ENCODE data around the gene GLRX3.
"Not testable (repeated sequence)": the region's sequence is repeated elsewhere in the genome, so short reads cannot be mapped to it uniquely, and the experiment has no call there.

The GLRX3 gene

DNA sequence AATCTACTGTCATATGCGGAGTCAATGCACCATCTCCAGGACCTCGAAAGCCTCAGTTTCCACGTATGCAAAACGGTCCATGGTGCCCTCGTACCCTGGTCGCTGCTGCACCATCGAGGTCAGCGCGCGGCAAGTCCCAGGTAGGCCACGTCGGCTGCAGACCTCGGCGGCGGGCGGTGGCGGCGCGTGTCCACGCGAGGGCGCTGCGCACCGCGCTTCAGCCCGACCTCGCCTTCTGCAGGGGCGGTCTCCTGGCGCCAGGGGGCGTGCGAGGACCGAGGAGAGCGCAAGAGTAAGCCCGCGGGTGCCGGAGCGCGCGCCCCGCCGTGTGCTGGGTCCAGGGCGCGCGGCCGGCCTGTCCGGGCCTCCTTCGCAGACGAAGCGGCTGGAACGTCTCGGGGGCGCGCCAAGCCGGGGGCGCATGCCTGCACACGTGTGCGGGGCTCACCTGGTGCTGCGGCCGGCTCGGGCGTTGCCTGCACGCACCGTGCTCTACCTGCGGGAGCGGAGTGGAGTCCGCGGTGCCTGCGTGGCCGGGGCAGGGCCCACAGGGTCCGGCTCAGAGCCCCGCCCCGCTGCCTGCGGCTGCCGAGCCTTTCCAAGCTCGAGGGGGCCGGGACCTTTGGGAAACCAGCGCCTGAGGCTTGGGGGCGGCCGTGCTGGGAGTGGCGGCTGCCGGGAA is 54.0 kb downstream of the GLRX3 start:
- DNase-seq = peak; percentile 39 to 80

DNA sequence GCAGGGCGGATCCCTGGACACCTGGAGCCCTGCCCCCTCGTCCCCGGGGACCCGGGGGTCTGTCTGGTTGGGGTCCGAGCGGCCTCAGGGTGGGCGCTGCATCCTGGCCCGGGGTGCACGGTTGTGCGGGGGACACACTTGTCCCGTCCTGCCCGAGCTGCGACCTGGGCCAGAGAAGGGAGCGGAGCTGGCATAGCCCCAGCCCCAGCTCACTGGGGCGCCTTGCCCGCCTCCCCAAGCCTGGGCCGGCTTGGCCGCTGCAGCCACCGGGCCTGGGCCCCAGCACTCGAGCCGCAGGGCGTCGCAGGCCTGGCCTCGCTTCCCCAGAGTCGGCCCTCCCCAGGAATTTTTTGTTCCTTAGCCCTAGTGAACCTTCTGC is 54.5 kb downstream of the GLRX3 start:
- no peak for DNase-seq

DNA sequence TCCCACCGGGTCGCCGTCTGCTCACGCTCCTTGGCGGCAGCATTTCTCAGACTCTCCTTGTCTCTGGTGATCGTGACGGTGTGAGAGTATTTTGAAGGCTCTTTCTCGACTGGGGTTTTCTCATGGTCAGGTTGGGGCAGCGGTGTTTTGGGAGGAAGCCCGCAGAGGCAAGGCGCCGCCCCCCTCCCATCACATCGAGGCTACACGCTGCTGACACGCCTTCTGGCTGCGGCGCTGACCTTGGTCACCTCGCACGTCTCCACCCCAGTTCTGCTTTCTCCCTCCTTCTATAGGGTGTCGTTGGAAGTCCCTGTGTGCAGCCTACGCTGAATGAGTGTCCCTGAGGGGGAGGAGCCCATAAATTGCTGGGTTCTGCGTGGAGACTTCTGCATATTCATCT is 55.2 kb downstream of the GLRX3 start:
- no peak for DNase-seq

DNA sequence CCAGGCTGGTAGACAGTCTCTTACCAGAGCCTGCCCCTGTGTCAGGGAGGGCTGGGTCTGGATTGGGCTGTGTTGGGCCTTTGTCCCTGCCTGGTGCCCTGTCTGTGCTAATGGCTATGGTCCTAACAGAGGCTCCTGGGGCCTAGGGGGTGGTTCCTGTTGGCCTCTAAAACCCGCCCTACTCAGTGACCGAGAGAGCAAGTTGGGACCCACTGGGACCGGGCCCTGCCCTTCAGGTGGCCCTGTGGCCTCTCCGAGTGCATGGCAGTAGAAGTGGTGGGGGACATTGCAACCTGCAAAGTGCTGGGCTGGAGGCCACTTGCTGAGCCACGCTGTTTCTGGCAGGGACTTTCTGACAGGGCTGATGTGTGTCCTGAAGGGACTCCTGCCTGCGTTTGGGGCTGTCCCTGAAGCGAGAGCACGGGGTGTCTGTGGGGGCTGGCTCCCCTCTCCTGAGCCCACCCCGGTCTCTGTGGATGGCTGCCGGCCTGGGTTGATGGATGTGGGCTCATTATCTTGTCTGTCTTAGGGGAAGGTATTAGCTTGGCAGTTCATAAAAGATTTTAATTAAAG is 56.2 kb downstream of the GLRX3 start:
- DNase-seq = no peak

DNA sequence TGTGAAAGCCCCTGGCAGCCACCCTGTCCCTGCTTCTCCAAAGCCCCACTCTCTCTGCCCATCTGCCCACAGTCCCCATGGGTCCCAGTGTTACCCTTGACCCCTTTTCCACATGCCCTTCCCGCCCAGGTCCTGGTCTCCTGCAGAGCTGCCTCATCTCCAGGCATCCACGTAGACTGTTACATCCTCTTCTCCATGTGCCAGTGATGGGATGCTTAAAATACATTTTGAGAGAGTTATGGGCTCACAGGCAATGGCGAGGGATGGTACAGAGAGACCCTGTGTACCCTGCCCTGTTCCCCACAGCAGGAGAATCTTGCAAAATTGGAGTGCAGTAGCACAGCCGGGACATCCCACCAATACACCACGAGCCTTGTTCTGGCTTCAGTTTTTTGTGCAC is 56.8 kb downstream of the GLRX3 start:
- DNase-seq = no peak

DNA sequence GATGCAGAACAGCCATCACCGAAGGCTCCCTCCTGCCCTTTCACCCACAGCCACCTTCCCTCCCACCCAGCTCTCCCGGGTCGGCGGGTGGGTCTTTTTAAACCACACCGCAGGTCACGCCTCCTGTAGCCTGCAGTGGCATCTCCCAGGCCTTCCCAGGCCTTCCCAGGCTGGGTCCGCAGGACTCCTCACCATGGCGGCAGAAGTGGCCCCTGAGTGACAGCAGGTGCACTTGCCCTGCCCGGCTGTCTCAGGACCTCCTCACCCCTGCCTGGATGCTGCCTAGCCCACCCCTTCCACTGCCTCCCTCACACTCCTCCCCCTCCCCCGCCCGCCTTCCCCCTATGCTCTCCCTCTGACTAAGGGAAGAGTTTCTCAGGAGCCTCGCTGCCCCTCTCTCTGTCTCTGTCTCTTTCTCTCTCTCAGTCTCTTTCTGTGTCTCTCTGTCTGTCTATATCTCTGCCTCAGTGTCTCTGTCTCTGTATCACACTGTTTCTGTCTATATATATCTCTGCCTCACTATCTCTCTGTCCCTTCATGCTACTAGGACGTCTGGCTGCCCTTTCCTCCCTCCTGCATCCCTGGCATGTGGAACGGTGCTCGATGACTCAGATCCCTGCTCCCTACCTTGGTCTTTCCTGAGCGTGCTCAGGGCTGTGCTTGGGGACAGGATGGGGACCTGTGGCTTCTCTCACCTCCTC is 57.5 kb downstream of the GLRX3 start:
- no peak for DNase-seq

DNA sequence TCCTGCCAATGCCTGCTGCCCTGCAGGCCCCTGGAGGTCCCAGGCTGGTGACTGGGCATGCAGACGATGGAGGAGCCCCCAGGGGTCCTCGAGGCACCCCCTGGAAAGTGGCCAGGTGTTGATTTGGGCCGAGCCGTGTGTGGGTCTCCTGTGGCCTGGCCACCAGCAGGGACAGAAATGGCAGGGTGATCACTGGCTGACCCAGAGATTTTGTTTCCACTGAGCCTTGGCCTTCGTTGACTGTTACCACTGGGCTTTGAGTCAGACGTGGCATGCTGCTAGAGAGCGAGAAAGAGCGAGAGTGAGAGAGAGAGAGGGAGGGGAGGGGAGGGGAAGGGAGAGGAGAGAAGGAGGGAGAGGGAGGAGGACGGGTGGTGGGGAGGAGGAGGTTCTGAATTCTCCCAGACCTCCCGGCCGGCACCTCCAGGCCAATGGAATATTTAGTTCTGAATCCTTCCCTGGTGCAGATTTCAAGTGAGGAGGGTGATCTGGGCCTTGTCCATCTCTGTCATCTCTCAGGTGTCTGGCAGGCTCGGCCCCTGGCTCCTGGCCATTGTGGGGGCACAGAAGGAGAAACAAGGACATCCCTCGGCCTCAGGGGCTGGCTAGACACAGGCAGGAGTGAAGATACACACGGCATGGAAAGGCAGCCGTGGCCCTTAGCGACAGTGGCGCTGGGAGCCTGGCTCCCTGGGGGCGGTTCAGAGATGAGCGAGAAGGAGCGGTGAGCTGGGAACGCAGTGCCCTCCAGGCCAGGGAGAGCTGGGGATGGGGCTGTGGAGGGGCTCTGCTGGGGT is 58.2 kb downstream of the GLRX3 start:
- no peak for DNase-seq

DNA sequence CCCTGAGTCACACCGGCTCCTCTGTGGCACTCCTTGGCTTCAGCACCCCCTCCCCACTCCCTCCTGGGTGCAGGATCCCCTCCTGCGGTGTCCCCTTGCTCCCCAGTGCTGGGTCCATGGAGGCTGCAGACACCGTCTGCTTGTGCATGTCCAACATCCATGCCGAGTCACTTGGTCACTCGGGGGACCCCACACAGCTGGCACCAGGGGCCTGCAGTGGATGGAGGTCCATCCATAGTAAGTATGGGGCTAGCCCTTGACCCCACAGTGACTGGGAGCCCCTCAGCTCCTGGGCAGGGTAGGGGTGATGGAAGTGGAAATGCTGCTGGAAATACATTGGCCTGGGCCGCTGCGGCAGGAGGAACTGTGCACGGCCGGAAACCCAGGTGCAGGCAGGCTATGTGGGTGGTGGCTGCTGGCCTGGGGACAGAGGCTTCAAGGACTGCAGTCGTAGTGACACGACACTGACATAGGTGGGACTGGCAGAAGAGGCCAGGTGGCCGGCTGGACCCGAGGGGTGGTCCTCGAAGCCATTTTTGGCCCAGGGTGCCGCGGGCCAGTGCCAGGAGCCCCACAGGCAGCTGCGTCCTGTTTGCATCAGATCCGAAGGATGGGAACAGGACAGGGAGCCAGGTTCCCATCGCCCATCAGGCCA is 58.9 kb downstream of the GLRX3 start:
- DNase-seq = no peak

DNA sequence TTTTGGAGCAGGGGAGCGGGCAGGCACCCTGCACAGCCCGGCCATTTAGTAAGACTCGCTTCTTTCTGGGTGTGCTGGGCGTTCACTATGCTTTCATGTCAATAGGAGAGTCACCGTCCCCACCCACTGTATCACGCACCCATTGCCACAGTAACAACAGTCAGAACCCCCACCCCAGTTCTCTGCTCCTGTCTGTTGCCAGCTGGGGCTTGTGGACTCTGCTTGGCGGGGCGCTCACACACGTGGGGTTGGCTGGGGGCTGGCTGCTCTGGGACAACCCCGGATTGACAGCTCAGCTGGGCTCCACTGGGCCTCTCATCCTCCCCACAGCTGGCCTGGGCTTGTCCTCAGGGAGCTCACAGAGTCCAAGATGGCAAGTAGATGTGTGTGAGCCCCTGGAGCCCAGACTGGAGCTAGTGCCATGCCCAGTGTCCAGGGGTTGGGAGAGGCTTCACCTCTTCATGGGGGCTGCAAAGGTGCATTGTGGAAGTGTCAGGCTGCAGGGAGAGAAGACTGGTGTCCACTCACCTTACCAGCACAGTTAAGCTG is 59.6 kb downstream of the GLRX3 start:
- no peak for DNase-seq

DNA sequence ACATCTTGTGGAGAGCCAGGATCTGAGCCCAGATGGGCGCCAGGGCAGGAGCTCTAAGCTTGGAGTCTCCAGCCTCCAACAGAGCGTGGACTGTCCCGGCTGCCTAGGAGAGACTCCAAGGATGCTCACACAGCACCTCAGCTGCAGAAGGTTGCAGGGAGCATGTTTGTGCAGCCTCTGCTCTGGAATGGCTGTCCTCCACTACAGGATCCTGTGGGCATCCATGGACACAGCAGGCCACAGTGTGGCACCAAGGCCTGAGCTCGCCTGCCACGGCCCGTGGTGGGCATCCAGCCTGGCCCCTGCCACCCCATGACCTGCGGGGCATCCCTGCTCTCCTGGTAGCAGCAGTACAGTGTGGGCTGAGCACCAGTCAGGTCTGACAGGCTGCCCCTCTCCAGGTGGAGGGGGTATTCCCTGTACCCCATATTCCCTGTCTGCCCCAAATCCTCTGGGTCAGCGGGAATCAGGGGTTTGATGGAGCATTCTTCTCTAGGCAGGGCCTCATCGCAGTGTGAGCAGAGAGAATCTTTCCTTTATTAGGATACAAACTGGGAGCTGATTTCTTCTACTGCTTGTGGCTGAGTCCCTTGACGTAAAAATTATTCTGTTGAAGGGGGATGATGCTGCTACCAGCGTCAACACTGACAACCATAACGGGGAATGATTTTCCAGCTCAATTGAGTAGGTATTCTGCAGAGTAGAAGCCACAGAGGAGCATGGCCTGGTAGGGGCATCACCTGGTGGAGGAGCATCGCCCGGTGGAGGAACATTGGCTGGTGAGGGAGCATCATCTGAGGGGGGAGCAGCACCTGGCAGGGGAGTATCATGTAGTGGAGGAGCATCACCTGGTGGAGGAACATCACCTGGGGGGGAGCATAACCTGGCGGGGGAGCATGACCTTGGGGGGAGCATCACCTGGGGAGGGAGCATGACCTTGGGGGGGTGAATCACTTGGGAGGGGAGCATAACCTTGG is 60.6 kb downstream of the GLRX3 start:
- DNase-seq = no peak

DNA sequence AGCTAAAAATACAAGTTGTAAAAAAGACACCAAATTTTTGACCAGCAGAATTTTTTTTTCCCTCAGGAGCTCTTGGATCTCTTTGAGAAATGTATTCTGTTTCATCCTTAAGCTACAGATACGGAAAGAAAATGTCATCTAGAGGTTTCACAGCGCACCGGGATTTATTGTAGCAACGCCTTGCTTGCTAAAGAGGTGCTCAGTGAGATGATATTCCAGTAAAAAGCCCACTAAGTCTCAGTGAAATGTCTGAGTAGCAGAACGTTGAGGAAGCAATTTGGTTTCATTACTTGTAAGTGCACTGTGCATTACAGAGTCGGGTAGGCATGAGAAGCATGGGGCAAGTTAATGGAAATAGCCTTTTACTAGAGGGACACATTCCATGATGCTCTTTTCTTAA is 62.5 kb downstream of the GLRX3 start:
- DNase-seq = no peak

DNA sequence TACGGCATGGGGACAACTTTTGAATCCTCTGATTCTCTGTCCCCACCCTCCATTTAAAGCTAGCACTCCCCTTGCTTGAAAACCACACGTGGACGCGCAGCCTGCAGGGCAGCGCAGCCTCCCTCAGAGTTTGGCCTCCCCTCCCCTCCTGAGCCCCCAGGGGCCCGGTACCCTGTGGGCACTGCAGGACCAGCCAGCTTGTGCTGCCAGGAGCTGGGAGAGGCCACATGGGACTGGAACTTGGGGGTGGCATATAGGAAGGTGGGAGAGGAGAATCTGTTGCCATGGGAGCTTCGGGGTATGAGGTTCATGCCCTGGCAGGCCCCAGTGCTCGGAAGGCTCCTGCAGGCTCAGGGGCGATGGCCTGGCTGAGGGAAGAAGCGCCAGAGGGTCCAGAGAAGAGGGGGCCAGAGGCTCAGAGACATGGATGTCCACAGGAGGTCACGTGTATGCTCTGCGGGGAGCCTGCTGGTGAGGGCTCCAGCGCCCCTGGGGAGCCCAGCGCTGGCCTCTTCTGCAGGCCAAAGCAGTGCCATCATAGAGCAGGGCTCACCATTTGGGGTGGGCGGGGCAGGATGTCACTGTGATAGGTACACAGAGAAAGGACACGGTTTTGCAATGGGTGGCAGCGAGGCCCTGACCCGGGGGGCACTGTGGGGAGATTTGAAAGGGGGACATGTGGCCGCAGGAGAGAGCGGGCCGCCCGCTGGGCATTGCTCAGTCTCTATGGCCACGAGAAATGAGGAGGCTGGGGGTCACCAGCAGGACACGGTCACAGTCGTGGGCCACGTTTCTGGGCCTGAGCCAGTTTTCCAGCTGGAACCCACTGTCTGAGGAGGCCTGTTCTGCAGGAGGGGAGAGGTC is 64.2 kb downstream of the GLRX3 start:
- DNase-seq = no peak

DNA sequence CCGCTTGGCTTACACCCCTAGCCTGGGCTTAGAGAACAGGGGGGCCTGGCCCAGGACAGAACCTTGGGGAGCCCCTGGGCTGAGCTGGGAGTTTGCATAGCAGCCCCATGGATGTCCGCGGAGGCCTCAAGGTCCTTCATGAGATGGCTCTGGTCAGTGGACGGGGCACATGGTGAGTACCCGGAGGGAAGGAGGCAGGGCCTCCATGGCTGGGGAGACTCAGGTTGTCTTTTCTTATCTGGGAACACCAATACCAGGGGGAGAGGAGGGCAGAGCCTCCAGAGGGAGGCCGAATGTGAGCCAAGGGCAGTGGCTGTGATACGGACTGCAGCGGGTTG is 64.8 kb downstream of the GLRX3 start:
- no peak for DNase-seq

DNA sequence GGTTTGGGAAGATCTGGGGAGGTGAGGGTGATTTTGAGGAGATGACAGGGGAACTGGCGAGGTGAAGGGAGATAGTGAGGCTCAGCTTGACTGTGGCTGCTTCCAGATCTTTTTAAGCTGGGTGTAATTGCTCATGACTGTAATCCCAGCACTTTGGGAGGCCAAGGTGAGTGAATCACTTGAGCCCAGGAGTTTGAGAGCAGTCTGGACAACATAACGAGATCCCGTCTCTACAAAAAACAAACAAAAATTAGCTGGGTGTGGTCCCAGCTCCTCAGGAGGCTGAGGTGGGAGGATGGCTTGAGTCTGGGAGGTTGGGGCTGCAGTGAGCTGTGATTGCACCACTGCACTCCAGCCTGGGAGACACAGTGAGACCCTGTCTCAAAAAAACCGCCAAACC is 66.0 kb downstream of the GLRX3 start:
- DNase-seq = not testable (repeated sequence)

DNA sequence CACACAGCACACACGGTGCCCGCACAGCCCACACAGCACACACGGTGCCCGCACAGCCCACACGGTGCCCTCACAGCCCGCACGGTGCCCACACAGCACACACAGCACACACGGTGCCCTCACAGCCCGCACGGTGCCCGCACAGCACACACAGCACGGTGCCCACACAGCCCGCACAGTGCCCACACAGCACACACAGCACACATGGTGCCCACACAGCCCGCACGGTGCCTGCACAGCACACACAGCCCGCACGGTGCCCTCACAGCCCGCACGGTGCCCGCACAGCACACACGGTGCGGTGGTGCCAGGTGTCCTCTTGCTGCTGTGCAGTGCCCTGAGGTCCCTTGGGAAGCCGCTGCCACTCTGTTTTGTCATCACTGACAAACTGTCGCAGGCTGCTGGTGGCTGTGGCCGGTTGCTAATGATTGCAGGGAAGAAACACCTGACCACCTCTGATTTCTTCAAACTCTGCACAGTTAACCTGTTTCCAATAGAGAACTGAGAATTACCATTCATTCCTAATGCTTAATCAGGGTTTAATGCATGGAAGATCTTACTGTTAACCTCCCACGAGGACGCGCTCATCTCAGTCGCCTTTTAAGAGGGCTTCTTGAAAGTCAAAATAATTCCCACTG is 66.9 kb downstream of the GLRX3 start:
- no peak for DNase-seq

DNA sequence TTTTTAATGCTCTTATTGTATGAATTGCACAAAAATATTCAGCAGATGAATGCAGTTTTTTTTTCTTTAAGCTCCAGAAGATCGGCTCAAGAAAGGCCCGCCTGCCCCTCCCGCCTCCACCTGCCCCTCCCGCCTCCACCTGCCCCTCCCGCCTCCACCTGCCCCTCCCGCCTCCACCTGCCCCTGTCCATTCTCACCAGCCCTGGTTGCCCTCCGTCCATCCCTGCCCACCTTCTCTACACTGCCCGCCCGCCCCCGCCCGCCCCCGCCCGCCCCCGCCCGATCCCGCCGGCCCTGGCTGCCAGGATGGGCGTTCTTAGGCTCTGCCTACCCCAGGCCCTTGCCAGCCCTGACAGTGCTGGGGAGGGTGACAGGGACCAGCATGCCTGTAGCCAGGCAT is 67.4 kb downstream of the GLRX3 start:
- DNase-seq = no peak

DNA sequence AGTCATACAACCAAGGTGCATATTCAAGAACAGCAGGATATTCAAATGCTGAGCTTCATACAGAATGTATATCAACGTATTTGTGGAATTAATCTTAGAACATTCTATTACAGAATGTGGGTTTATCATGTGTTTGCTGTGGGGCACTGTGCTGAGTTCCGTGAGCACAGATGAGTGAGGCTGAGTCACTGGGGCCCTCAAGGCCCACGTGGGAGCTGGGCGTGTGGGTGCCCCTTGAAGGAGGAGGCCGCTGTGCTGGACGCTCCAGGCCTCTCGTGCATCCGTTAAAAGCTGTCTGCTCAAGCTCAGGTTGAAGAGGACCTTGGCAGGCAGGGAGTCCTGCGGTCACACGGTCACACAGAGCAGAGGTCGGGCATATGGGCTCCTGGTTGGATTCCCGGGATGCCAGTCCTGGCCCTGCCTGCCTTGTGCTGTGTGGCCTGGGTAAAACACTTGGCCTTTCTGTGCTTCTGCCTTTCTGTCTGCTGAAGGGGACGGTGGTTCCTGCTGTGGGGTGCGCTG is 70.1 kb downstream of the GLRX3 start:
- DNase-seq = no peak

DNA sequence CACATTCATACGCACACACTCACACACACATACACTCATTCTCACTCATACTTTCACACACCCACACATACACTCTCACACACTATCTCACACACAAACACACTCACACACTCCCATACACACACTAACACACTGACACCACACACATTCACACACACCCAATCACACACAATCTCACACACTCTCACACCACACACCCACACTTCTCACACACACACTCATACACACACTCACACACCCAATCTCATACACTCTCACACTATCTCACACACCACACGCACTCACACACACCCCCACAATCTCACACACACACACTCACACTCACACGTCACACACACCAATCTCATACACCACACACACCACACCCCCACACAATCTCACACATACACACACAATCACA is 71.0 kb downstream of the GLRX3 start:
- no peak for DNase-seq

DNA sequence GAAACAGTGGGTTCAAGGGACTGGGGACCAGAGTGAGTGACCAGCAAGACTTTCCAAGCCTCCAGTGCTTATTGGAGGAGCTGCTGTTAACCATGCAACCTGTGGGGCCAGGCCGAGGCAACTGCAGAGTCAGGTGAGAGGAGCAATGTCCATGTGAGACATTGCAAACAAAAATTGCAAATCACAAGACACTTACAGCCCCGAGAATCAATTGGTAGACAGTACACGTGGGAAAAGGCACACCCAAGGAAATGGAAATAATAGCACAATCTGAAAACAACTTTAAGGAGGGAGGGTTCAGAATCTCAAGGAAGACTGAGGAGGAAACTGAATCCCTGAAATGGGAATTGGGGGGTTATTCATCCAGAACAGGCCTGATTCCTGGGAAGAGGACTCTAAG is 72.6 kb downstream of the GLRX3 start:
- DNase-seq = no peak

DNA sequence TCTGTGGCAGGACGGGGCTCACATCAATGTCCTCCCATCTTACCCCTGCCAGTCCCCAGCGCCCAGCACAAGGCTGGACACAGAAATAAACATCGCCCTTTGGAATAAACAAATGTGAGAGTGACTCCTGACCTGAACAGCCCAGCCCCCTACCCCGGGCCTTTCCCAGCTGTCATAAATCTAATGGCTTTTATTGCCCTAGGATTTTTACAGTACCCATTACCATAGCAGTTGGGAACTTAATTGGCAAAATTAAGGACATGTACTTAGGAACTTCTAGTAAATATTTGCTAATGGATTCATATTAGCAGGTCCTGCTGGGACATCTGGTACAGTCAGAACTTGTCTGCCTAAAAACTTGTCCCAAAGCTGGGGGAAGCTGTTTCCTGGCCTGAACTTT is 76.6 kb downstream of the GLRX3 start:
- DNase-seq = no peak
